OCI-LY3 (cell line): ENCODE measurements around the gene STK38L.

Experiments used
- EZH2phosphoT487 ChIP-seq: fragments of 200-600 bp; shearing (Covaris generic); IDR thresholded peaks from 2 replicates; pipeline ENCODE4 v1.6.1; 2018; ENCODE audit warnings: antibody characterized with exemption, mixed run types, low read depth
- TF ChIP-seq, protein P1 (sequence below): fragments of 200-600, 300-600 bp; sonication (generic); IDR thresholded peaks from 2 replicates; pipeline ENCODE4 v1.5.1; 2014; ENCODE audit warnings: antibody characterized with exemption, low read length, low read depth

DNA sequence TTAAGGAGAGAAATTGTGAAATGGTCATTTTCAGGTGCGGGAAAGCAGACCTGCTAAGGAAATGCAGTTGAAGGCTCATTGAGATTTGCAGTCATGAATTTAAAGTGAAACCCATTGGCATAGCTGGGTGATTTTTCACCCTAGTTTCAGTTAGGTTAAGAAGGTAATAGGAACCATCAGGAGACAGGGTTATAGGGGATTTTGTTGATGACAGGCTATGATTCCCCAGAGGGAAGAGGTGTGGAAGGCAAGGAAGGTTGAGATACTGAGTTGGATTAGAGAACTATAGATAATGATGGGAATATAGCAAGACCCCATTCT lies 65.9 kb downstream of the STK38L start:
- TF ChIP-seq, protein P1, sequence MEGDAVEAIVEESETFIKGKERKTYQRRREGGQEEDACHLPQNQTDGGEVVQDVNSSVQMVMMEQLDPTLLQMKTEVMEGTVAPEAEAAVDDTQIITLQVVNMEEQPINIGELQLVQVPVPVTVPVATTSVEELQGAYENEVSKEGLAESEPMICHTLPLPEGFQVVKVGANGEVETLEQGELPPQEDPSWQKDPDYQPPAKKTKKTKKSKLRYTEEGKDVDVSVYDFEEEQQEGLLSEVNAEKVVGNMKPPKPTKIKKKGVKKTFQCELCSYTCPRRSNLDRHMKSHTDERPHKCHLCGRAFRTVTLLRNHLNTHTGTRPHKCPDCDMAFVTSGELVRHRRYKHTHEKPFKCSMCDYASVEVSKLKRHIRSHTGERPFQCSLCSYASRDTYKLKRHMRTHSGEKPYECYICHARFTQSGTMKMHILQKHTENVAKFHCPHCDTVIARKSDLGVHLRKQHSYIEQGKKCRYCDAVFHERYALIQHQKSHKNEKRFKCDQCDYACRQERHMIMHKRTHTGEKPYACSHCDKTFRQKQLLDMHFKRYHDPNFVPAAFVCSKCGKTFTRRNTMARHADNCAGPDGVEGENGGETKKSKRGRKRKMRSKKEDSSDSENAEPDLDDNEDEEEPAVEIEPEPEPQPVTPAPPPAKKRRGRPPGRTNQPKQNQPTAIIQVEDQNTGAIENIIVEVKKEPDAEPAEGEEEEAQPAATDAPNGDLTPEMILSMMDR: no peak
- no peak for TF ChIP-seq EZH2phosphoT487
